Tracheal epithelial cell (primary cell): Measurements from ENCODE around the gene LRRC56. TPM values are rescaled to one million over a fixed set of nuclear protein-coding genes. Genes with fewer than 3 reads are reported as not detected.

Experiments used
- total RNA-seq: library from RNA; depleted of rRNA; stranded (reverse); fragments of >200 nt; gene quantifications from 2 replicates; pipeline ENCODE4 v1.2.1, GENCODE V29; 2014

The LRRC56 gene, protein sequence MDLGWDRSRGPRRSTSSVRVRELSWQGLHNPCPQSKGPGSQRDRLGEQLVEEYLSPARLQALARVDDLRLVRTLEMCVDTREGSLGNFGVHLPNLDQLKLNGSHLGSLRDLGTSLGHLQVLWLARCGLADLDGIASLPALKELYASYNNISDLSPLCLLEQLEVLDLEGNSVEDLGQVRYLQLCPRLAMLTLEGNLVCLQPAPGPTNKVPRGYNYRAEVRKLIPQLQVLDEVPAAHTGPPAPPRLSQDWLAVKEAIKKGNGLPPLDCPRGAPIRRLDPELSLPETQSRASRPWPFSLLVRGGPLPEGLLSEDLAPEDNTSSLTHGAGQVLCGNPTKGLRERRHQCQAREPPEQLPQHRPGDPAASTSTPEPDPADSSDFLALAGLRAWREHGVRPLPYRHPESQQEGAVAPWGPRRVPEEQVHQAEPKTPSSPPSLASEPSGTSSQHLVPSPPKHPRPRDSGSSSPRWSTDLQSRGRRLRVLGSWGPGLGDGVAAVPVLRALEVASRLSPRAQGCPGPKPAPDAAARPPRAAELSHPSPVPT
- 0.21 and 0.48 TPM in 2 replicates for total RNA-seq

DNA sequence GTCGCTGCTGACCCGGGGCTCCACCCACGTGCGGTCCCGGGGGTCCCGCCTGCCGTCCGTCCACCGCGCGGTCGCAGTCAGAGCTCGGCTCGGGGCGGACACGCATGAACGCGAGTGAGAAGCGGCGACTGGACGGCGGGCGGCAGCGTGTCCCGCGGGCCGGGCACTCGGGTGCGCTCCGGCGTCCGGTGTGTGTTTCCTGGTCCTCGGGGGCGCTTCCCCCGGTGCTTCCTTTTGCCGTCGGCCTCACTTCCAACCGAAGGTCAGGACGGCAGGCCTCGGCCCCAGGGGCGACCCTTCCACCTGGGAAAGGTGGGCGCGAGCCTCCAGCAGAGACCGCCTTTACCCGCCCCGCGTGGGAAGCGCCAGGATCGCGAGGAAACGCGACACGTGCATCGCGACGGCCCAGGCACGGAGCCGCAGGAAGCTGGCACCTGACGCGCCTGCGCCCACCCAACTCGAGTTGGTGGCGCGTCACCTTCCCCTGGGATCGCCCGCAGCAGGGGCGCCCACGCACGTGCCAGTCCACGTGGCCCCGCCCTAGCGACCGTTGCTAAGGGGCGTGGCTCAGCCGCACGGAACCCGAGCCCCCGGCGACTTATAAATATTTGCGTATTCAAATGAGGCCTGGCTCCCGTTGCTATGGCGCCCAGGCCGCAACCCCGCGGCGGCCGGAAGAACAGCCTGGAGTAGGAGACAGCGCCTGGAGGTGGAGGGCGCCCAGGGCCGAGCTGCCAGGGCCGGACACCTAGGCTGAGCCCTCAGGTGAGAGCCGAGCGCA lies at the start of gene LRRC56:
Gene LRRC56 (plus strand): TSS at position 687 of the 781 bp plus-strand sequence. CDS start 3,158 bp downstream, outside the sequence.

DNA sequence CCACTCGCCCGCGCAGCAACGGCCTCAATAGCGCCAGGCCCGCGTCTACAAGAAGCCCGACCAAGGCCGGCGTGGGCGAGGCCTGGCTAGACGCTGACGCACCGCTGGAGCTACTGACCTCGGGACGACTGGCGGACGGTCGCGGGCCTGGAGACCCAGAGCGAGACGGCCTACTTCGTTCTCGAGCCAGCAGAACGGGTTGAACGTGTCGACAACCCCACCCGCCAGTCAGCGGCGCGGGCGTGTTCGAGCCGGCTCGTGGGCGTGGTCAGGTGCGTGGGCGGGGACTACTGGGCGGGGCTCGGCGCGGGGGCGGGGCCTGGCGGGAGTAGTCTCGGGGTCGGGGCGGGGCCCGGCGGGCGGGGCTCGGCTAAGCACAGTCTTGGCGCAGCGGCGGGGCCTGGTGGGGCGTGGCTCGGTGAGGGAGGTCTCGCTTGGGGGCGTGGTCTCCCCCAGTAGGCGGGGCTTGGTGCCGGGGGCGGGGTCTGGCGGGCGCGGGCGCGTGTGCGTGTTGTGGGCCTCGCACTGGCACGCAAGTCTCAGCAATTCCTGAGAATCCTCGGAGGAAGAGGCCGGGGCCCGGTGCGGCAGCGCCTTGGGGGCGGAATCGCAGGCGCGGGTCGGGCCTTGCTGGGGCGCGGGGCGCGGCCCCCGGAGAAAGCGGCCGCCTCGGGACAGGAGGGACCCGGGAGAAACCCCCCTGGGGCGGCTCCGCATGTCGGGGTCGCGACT lies 30.2 kb upstream of the LRRC56 start, which contains the start of gene RNH1:
Gene RNH1 (minus strand): TSS at position 248 of the 732 bp plus-strand sequence. CDS start 5,080 bp downstream, outside the sequence.

DNA sequence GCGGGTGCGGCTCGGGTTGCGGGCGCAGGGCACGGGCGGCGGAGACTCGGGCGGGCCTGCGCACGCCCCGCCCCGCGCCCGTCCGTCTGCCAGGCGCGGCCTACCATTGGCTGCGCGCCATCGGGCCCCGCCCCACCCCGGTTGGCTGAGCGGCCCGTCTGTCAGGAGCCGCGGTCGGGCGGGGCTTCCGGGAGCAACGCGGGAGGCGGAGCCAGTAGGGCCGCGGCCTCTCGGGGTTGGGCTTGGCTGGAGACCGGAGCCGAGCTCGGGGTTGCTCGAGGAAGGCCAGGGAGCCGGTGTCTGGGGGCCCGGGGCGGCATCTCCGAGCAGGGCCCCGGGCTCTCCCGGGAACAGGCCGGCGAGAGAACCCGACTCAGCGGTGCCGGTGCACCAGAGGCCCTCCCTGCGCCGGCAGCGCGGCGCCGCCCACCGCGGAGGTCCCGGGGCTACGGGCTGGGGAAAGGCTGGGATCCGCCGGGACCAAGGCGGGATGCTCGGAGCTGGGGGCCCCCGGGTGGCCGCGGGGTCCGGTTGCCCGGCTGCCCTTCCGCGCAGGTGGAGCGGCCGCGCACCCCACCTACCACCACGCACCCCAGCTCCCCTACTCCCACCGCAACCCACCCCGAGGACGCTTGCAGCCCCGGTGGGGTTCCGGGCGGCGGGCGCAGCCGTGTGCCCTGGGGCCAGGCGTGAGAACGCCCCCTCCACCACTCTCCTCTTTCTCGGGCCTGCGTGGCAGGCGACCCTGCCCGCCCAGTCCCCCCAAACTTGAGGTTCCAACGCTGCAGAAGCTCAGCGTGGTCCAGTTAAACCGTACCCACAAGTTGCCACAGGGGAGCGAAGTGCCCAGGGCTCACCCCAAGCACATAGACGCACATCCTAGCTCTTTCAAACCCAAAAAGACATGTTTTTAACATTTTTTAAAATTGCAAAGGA lies 1.5 kb upstream of the LRRC56 start, which contains the start of gene HRAS:
Gene HRAS (minus strand): TSS at position 58 of the 936 bp plus-strand sequence.

DNA sequence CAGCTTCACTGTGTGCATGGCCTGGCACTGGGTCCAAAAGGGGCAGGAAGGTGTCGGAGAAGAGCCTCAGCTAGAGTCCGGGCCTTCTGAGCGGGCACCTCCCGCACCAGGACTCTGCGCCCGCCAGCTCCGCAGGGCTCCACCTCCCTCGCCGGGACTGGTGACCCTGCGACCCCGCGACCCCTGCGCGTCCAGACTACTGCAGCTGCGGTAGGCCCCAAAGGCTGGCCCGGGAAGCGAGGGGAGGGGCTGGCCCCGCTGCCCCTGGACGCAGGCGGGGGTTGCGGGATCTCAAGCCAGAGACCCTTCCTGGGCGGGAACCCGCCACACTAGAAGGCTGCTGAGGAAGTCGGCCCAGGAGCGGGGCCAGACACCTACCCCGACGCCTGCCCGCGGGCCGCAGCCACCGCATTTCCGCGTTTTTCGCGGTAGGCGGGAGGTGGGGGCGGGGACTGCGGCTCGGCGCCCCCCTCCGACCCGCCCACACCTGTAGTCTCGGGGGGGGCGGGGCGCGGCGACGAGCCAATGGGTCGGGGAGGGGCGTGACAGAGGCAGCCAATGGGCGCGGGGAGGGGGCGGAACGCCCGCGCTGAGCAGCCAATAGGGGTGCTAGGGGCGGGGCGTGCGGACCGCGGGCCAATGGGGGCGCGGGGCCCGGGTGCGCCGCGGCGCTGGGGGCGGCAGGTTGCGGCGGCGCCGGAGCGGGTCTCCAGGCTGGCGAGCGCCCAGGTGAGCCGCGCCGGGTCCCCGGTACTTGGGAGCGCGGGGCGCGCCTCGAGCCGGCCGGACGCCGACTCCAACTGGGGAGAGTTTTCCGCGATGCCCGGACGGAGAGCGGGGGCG lies 23.2 kb downstream of the LRRC56 start, which contains the start of the genes LMNTD2 and RASSF7:
Gene LMNTD2 (minus strand): TSS at position 434 of the 843 bp plus-strand sequence. CDS start 22 bp downstream, at position 412.
Gene RASSF7 (plus strand): TSS at position 666 of the 843 bp plus-strand sequence. CDS start 799 bp downstream, outside the sequence.

DNA sequence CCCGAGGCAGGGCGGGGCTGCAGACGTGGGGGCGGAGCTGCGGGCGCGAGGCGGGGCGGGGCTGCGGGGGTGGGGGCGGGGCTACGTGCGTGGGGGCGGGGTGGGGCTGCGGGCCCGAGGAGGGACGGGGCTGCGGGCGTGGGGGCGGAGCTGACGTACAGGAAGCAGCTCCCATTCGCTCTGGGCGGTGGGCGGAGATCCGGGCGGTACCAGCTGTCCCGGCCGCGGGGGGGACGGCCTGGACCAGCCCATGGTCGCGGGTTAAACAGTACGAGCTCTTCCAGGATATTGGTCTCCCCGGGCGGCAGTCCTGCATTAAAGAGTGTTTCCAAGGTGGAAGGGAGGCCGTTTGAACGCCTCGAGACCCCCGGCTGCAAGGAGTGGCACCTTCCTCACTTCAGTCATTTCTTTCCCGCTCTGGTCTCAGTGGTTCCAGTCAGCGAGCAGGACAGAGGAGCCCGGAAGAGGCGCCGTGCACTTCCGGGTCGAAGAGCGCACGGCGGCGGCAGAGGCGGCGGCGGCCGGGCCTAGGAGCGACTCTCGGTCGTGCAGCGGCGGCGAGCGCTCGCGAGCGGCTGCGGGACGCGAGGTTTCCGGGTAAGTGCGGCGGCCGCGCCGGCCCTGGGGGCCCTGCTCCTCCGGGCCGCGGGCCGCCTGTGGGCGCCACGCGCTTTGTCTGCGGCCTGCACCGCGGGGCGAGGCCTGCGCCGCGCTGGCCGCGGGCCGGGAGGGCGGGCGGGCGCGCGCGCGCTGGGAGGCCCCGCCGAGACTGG lies 38.9 kb downstream of the LRRC56 start, which contains the start of gene PHRF1:
Gene PHRF1 (plus strand): TSS at position 475 of the 773 bp plus-strand sequence. CDS start 5,043 bp downstream, outside the sequence.

Other genes starting within 250 kb of the LRRC56 start
- 1.9 and 9.6 TPM in 2 replicates for gene PGGHG, start 248.4 kb upstream of the LRRC56 start, total RNA-seq
- gene IFITM5, start 238.0 kb upstream of the LRRC56 start, total RNA-seq: not detected in 2 replicates
- gene IFITM2, start 229.7 kb upstream of the LRRC56 start, total RNA-seq: 2.3 and 7.2 TPM in 2 replicates
- 0.43 and 7.5 TPM in 2 replicates for gene IFITM1, start 223.5 kb upstream of the LRRC56 start, total RNA-seq
- gene IFITM3, start 216.7 kb upstream of the LRRC56 start, total RNA-seq: 12.6 and 25.1 TPM in 2 replicates
- 27.3 and 29.4 TPM in 2 replicates for gene B4GALNT4, start 168.0 kb upstream of the LRRC56 start, total RNA-seq
- 290 and 382 TPM in 2 replicates for gene PKP3, start 143.3 kb upstream of the LRRC56 start, total RNA-seq
- 16.9 and 26.4 TPM in 2 replicates for gene SIGIRR, start 122.5 kb upstream of the LRRC56 start, total RNA-seq
- gene ANO9, start 95.5 kb upstream of the LRRC56 start, total RNA-seq: 7.7 and 16.4 TPM in 2 replicates
- gene PTDSS2, start 87.2 kb upstream of the LRRC56 start, total RNA-seq: 35.7 and 42.2 TPM in 2 replicates
- gene RNH1, start 30.3 kb upstream of the LRRC56 start, total RNA-seq: 433 and 438 TPM in 2 replicates
- 85.5 and 92.5 TPM in 2 replicates for gene HRAS, start 2.0 kb upstream of the LRRC56 start, total RNA-seq
- gene LMNTD2, start 23.2 kb downstream of the LRRC56 start, total RNA-seq: 1.7 and 3.2 TPM in 2 replicates
- 49.7 and 60.0 TPM in 2 replicates for gene RASSF7, start 23.4 kb downstream of the LRRC56 start, total RNA-seq
- gene PHRF1, start 38.9 kb downstream of the LRRC56 start, total RNA-seq: 20.7 and 28.9 TPM in 2 replicates
- 10.8 and 21.7 TPM in 2 replicates for gene IRF7, start 78.4 kb downstream of the LRRC56 start, total RNA-seq
- gene CDHR5, start 87.4 kb downstream of the LRRC56 start, total RNA-seq: not detected in 2 replicates
- gene SCT, start 89.7 kb downstream of the LRRC56 start, total RNA-seq: not detected in 2 replicates
- gene DRD4, start 99.7 kb downstream of the LRRC56 start, total RNA-seq: not detected in 2 replicates
- 31.1 and 41.1 TPM in 2 replicates for gene DEAF1, start 157.7 kb downstream of the LRRC56 start, total RNA-seq
- gene TMEM80, start 158.3 kb downstream of the LRRC56 start, total RNA-seq: 4.8 and 15.6 TPM in 2 replicates
- 165 and 183 TPM in 2 replicates for gene EPS8L2, start 168.7 kb downstream of the LRRC56 start, total RNA-seq
- 259 and 288 TPM in 2 replicates for gene TALDO1, start 209.9 kb downstream of the LRRC56 start, total RNA-seq
- 19.5 and 23.2 TPM in 2 replicates for gene GATD1, start 240.0 kb downstream of the LRRC56 start, total RNA-seq